HG02763 (cell line): Measurements from ENCODE around the gene RALBP1.

Source experiments
- ATAC-seq: cut with Tn5 transposase; IDR thresholded peaks from one replicate; pipeline ENCODE4 v1.9.1; 2021; ENCODE audit warnings: mild to moderate bottlenecking, moderate library complexity; ENCODE audit not compliant: unreplicated experiment

Gene RALBP1

DNA sequence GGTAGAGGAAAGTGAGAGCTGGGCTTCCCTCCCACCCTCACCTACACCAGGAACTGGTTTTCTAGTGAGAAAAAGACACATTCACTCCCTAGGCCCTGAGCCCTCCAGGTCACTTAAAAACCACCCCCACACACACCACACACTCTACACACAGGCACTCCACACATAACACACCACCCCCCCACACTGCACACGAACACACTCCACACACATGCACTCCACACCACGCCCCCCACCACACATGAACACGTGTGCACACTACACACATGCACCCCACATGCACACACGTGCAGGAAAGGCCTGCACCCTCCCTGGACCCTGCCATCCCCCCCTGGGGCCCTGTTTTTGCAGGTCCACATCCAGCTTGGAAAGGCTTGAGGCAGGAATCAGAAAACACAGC, 67.6 kb downstream of the RALBP1 start:
- ATAC-seq: no peak

DNA sequence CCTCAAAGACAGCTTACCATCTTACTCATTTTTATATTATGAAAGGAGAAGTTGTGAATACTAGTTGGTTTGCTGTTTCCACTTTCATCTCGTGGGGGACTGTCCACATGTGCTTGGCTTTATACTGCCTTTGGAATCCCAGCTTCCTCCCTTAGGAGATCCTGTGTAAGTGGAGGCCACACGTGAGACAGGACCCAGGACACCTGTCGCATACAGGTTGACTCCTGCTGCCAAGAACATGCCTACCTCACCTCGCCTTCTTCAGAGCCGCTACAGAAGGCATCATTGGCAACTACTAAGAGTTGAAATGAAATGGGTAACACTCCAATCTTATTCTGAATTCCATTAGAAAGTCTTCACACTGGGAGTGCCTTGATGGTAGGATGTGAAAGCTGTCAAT, 69.7 kb downstream of the RALBP1 start:
- no peak for ATAC-seq

DNA sequence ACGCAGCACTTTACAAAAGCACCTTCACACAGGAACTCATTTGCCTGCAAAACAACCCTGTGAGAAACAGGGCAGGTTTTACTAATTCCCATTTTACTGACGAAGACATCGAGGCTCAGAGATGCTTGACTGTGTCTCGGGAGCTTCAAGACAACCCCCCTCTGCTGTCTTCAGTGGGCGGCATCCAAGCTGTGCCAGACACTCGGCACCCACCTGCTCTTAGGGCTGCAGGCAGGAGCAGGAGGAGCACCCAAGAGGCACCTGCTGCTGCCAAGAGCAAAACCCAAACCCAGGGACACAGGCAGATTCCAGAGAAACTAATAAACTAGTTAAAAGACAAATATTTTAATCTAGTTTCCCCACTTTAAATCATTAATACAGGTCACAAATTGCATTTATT, 71.2 kb downstream of the RALBP1 start:
- ATAC-seq: no peak

DNA sequence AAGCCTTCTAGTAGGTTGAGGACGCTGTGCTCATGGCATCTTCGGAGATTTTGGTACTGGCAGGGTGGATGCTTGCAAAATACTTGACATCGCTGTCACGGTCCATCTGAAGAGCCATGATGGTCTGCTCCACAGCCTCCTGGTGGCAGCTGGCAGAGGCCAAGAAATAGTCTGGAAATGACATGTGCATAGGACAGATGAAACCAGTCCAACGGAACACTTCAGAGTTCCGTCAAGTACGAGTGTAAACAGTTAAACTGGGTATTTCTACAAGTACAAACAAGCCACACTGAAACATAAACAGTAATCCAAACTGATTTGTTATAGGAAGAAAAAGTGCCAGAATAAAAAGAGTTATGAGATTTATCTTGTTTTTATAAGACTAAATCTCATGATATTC, 72.5 kb downstream of the RALBP1 start:
- no peak for ATAC-seq

DNA sequence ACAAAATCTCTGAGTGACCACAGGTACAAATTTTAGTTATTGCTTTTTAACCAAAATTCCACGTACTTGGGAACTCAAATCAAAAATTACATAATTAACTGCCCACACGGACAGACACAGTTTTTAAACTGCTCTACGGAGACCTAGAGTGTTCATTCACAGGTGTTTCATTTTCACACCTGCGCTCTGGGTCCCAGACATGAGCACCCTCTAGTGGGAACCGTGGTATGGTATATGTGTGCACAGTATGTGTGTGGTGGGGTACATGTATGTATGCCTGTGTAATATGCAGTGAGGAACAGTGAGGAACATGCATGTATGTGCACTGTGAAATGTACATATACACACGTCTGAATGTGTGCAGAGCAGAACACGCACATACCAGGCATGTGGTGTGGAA, 74.1 kb downstream of the RALBP1 start:
- ATAC-seq: no peak

DNA sequence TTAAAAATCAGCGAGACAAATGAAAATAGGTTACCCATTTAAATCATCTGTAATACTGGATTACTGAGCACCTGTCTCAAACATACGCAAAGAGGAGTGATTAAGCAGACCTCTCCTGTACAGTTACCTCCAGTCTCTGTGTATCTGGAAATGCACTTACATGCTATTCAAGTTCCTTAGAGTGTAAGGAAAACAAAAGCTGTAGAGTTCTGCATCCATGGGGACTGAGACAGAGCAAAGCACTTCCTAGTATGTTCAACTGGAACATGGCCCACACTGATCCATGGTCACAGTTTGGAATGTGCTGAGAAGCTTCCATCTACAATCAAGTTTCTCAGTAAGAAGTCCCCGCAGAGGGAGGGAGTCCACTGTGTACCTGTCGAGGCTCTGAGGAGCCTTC, 75.1 kb downstream of the RALBP1 start:
- ATAC-seq: no peak

DNA sequence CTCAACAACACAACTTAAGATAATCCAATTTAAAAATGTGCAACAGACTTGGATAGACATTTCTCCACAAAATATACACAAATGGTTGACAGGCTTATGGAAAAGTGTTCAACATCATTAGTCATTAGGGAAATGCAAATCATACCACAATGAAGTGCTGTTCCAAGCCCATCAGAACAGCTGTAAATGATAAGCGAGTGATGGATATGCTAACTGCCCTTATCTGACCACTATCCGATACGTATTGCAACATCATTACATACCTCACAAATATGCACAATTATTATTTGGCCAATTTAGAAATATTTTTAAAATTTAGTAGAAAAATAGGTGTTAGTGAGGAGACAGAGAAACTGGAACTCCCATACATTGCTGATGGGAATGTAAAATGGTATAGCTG, 76.9 kb downstream of the RALBP1 start:
- no peak for ATAC-seq

DNA sequence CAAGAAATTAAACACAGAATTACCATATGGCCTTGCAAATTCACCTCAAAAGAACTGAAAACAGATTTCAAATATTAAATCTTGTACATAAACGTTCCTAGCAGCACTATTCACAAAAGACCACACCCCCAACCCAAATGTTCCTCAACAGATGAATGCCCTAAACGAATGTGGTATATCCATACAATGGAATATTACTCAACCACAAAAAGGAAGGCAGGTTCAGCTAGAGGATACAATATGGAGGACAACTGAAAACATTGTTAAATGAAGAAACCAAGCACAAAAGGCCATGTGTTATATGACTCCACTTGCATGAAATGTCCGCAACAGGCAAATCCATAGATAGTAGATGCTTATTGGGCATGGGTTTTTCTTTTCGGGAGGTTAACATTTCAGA, 77.3 kb downstream of the RALBP1 start:
- no peak for ATAC-seq

DNA sequence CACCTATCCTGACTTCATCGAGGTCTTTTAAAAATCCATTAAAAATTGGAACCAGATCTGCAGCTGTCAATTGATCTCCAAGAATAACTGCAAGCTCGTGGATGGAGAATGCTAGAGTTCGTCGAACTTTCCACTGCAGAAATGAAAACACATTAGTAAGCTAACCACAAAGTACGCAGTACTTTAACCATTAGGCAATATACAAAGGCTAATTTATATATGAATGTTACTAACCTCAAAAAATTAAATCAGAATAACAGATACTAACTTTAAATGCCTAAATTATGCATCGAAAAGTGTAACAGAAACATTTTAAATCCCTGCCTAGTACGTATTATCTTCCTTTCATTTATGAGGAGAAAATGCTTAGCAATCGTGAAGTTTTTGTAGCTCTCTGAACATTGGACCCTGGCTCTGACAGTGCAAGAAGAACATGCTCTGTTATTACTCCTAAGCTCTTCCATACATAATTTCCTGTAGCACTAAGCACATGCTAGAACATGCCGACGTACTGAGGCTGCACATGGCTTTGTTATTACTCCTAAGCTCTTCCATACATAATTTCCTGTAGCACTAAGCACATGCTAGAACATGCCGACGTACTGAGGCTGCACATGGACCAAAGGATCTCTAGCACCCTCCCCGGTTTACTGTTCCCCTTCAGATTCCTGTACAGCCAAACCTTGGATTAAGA, 82.1 kb downstream of the RALBP1 start:
- no peak for ATAC-seq

DNA sequence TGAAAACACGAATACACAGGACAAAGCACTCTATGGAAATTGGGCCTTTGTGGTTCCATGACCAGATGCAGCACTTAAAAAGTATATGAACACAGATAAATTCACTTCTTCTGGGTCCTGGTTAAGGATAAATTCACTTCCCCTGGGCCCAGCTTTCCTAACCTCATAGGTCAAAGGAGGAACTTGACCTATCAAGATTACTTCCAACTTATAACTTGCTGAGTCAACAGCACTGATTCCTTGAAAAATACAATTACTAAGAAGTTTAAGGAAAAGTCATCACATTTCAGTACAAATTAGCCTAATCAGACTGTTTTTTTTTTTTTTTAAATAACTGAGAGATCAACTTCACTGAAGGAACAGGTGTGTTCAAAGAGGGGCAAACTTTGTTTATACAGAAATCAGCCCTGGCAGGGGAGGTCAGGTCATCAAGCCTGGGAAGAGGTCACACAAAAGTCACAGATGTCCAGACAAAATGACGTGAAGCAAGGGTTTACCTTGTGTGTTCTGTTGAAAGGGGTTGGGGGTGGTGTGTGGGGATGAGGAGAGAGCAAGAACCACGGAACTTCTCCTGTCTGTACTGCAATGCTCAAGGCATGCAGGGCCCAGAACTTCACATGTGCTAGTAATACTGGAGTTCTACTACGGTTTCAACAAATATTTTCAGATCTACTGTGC, 83.2 kb downstream of the RALBP1 start:
- ATAC-seq: no peak

DNA sequence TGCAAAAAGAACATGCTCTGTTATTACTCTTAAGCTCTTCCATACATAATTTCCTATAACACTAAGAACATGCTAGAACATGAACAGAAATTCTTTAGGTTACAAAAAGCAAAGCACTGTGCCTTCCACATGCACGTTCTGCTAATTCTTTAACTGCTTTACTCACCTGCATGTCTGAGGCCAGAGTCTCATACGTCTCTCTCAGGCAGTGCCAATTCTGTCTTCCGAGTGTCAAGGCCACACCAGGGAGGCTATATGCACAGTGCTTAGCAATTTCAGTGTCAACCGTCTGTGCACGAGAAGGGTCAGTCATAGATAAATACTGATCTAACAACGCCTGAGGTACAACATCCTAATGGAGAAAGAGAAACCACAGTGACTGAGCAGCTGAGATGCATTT, 83.9 kb downstream of the RALBP1 start:
- ATAC-seq: no peak

DNA sequence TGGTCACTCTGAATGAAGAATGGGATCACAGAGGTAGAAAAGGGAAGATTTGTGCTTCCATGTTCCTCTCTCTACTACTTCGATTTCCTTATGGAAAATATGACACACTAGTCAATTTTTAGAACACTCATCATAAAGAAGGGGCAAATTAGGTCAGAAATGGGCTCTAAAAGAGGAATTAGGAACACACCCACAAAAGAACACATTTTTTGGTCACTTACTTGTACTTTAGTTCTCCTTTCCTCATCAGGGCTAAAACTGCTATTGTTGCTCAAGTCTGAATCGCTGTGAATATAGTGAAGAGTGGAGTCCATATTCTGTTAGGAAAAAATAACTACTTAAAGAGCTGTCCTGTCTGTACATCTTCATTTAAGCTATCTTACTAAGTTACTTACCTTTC, 86.4 kb downstream of the RALBP1 start:
- no peak for ATAC-seq

DNA sequence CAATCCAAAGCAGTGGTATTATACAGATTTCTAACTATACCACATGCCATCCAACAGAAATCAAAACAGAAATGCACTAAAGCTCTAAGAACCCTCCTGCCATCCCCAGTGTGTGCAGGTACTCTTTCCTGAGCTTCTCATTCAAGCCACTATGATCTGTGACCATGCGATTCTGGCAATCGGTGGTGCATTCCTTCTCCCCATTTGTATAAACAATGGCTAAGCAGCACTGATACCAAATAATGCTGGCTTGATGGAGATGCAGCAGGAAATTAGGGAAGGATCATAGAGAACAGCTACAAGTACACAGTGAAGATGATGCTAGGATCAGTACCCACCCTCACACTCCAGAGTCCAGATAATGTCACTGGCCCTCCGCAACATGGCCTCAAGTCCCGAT, 87.3 kb downstream of the RALBP1 start:
- ATAC-seq: no peak

DNA sequence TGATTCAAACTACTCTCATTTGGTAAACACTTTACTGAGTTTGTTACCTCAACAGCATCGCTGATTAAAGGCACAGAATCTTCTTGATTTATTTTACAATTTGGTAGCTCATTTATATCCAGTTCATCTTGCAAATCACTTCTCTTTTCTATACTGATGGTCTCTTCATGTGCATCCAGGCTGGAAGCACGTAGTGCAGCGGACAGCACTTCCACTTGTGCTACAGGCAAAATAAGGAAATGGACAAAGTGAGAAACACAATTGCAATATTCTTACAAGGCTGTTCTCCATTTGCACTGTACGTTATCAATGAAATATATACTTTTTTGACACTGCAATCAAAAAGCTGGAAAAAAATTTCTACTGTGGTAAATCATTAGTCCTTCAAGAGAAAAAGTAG, 88.0 kb downstream of the RALBP1 start:
- ATAC-seq: no peak

DNA sequence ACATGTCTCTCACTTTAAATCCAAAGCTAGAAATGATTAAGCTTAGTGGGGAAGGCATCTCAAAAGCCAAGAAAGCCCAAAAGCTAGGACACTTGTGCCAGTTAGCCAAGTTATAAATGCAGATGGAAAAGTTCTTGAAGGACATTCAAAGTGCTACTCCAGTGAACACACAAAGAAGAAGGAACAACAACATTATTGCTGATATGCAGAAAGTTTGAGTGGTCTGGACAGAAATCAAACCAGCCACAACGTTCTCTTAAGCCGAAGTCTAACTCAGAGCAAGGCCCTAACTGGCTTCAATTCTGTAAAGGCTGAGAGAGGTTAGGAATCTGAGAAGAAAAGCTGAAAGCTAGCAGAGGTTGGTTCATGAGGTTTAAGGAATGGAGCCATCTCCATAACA, 90.1 kb downstream of the RALBP1 start:
- no peak for ATAC-seq

DNA sequence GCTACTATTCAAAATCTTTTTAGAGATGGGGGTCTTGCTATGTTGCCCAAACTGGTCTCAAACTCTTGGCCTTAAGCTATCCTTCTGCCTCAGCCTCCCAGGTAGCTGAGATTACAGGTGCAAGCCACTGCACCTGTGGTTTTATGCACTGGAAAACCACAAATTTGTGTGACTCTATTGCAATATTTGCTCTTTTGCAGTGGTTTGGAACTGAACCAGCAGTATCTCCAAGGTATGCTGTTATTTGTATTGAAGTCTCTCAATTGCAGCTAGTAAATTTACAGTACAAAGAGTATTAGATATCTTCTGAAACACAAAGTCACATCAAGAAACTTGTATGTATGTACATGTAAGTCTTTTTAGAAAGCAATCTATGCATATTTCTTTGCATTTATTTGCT, 92.9 kb downstream of the RALBP1 start:
- no peak for ATAC-seq

DNA sequence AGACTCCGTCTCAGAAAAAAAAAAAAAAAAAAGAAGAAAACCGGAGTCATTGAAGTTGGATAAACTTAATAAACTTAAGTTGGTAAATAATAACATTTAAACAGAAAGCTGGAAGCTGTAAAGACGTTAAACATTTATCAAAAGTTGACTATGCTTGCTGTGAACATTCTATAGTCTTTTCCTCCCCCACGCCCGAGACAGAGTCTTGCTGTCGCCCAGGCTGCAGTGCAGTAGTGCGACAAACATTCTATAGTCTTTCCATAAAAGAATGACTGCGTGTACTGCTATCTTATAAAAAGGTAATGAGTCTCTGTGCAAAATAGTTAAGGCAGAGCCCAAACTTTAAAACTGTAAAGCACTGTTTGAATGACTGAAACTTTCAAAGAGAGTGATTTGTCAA, 93.9 kb downstream of the RALBP1 start:
- no peak for ATAC-seq

DNA sequence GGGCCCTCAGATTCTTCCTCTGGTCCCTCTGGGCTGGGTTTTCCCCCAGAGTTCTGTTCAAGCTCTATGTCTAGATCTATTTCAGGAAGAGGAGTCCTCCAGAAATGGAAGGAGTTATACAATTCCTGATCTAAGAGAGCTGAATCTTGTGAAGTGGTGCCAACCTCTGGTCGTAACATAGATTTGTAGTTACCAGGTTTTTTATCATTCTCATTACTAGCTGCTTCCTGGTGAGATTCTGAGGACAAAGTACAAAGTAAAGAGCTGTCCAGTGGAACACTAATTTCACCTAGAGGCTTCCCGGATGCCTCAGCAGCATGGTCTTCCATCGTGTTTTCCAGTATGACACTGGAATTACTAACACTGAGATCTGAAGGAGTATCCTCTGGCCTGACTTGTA, 94.9 kb downstream of the RALBP1 start:
- no peak for ATAC-seq

DNA sequence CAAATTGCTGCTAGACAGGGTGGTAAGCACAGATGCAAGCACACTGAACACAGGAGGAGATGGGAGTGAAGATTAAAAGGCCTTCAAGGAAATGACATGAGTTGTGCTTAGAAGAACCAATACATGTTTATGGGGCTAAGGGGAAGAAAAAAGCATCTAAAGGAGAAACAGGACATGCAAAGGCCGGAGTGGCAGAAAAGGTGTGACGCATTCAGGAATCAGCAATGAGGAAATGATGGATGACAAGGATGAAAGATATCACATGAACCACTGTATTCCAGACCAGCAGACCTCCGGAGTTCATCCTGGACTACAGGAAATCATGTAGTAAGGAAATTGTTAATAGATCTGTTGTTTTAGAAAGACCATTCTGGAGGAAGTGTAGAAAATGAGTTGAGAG, 96.2 kb downstream of the RALBP1 start:
- no peak for ATAC-seq

DNA sequence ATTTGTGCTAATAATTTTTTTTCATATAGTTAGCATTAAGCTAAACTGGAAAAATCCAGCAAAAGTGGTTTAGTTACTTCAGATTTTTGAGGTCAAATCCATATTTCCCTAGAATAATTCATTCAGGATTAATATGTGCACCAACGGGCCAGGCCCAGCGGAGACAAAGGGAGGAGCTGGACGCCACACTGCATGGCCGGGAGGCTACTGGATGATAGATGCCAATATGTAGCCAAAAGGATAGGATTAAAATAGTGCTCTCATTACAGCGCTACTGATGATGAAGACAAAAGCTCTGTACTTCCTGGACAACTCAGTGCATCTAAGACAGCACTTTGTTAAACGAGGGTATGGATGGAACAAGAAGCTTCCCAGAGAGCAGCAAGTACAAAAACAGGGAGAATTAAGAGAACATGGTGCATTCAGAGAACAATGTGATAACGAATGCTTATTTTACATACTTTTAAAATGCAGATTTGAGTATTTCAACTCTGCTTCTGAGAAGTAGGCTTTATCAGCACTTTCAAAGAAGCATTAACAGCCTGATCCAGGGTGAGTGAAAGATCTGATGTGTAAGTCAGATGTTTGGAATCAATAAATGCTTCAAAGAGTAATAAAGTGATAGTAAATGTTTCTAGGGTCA, 99.3 kb downstream of the RALBP1 start:
- ATAC-seq: no peak

DNA sequence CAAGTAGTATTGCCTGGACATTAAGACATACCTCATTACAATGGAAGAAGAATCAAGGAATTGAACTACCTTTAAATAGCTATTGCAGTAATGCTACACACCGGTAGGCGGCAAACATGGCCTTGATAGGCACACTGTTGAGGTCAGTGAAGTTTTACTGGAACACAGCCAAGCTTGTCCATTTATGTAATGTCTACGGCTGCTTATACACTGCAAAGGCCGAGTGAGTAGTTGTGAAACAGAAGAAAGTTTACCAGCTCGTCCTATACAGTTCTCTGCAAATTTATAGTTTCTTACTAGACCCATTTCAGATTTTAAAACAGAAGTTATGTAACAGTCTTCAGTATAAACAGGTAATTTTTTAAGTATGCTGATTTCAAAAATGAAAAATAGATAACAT, 100.2 kb downstream of the RALBP1 start:
- ATAC-seq: peak; percentile 60

DNA sequence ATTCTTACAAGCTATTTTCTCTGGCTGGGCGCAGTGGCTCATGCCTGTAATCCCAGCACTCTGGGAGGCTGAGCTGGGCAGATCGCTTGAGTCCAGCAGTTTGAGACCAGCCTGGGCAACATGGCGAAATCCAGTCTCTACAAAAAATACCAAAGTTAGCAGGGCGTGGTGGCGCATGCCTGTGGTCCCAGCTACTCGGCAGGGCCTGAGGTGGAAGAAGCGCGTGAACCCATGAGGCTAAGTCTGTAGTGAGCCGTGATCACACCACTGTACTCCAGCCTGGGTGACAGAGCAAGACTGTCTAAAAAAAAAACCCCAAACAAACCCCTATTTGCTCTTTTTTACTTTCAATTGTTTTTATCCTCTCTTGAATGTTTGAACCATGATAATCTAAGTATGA, 102.0 kb downstream of the RALBP1 start:
- no peak for ATAC-seq
